ENCODE results near the gene APOA1. TPM values are rescaled to one million over a fixed set of nuclear protein-coding genes. Genes with fewer than 3 reads are reported as not detected.

APOA1 gene
- total and polyA plus RNA-seq, 2 donors (not counting 1 experiment from before 2014, with no cell fraction given): 0.46 TPM; not detected in 1

DNA sequence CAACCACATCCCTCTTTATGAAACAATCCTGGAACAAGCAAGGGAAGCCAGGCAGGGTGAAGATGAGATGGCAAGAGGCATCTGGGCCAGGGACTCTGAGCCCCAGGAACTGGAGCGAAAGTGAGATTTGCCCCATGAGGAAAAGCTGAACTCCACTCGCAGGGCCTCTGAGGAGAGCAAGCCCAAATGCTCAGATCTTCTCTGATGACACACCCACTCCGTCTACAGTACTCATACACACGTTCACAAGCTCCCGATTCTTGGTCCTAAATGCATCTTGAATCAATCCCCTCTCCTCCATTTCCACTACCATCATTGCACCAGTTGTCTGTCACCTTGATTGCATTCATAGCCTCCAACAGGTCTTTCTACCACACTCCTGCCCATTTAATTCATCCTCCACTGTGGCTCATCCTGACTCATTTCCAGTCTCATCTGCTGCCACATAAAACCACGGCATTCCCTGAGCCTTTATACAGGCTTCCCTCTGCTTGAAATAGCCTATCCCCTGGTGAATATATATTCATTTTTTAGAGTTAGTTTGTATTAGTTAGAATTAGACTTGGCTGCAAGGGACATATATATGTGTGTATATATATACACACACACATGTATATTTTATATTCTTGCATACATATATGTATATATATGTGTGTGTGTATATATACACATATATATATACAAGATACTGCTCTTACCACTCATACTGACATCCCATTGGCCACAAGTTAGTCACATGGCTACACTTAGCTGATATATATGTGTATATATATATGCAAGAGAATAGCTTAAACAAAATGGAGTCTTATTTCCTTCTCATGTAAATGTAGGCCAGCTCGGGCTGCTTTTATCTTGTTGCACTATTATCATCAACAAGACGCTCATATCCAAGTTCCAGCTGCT, 44.3 kb downstream of the APOA1 start:
- ATAC-seq (ENCODE audit: low read depth): no peak
- no peak overlapping the region for H3K4me3 ChIP-seq (ENCODE audit: control extremely low read depth in 1 of 5, extremely low read depth in 1 of 5, insufficient read depth in 1 of 5, low read depth in 2 of 5, low read length in 4 of 5)
- H3K27me3 ChIP-seq (replicated peaks in 1 of 4; ENCODE audit: control extremely low read depth in 1 of 4, control insufficient read depth in 3 of 4, insufficient read depth in 4 of 4, low read length in 3 of 4): peaks cover 0 to 10% (median 0%) of the 10 kb centered on the region in 4 experiments
- Mint-ChIP-seq H3K4me1 (peaks cover 13% of the 10 kb centered on the region), H3K27me3 (peaks cover 17% of the 10 kb centered on the region), H3K9me3 (ENCODE audit: insufficient read depth) (no peaks in the 10 kb centered on the region), H3K27ac (no peak overlapping the region), H3K4me3 (no peak overlapping the region)
- no peak overlapping the region for H3K27ac ChIP-seq (ENCODE audit: low read length in 2 of 2)
- ChIA-PET POLR2A (interaction anchor here (0.6 kb wide), 1 partner anchor 313 kb away, joined by 4 read pairs; no protein-coding TSS in a partner anchor), CTCF (interaction anchor here (1.0 to 7.1 kb wide), 6 partner anchors 10 to 433 kb away, joined by 3 to 80 read pairs (median 8); no protein-coding TSS in a partner anchor)
- H3K79me2 ChIP-seq (ENCODE audit: control insufficient read depth, insufficient read depth, low read length): peaks cover 4% of the 10 kb centered on the region
- no peak overlapping the region for H3K9ac ChIP-seq (ENCODE audit: low read length)
- DNase-seq: no peak
- no peaks in the 10 kb centered on the region for H4K20me1 ChIP-seq (ENCODE audit: control insufficient read depth, insufficient read depth, low read length, poor library complexity, severe bottlenecking)
- intact Hi-C loops (cut with micrococcal nuclease): loop anchor here (10.0 kb wide), 1 partner anchor 82 kb away; no protein-coding TSS in a partner anchor
- 91% methylated on average over 5 of the region's 8 CpGs for WGBS (ENCODE audit: insufficient coverage)
- H3K36me3 ChIP-seq (replicated peaks in 1 of 2; ENCODE audit: control extremely low read depth in 1 of 2, control insufficient read depth in 1 of 2, extremely low read depth in 1 of 2, insufficient read depth in 2 of 2, low read length in 1 of 2): no peaks in the 10 kb centered on the region
- no peak overlapping the region for H2AFZ ChIP-seq (ENCODE audit: insufficient read depth, low read depth, low read length, poor library complexity, severe bottlenecking)
- peaks cover 11 to 15% of the 10 kb centered on the region in 2 donors for H3K4me1 ChIP-seq (ENCODE audit: control insufficient read depth in 2 of 2, insufficient read depth in 2 of 2, low read length in 2 of 2)
- no peak for TF ChIP-seq CTCF (IDR thresholded peaks at IDR 0.05)
- TF ChIP-seq EZH2 (IDR thresholded peaks at IDR 0.05; ENCODE audit: borderline replicate concordance, insufficient read depth, low read depth, low read length, poor library complexity, severe bottlenecking): no peak
- H3K9me3 ChIP-seq (ENCODE audit: control extremely low read depth in 1 of 3, control insufficient read depth in 2 of 3, insufficient read depth in 1 of 3, low read length in 2 of 3): no peaks in the 10 kb centered on the region
- H3K4me2 ChIP-seq (replicated peaks; ENCODE audit: low read depth, low read length, poor library complexity, severe bottlenecking): no peak overlapping the region
